ENCODE results near the gene MPPE1. TPM values are rescaled to one million over a fixed set of nuclear protein-coding genes. Genes with fewer than 3 reads are reported as not detected.
"Not testable (repeated sequence)": the region's sequence is repeated elsewhere in the genome, so short reads cannot be mapped to it uniquely, and the experiment has no call there.

MPPE1 gene
- total and polyA plus RNA-seq, 2 experiments from 2014 or later: 45.5 to 59.3 TPM

DNA sequence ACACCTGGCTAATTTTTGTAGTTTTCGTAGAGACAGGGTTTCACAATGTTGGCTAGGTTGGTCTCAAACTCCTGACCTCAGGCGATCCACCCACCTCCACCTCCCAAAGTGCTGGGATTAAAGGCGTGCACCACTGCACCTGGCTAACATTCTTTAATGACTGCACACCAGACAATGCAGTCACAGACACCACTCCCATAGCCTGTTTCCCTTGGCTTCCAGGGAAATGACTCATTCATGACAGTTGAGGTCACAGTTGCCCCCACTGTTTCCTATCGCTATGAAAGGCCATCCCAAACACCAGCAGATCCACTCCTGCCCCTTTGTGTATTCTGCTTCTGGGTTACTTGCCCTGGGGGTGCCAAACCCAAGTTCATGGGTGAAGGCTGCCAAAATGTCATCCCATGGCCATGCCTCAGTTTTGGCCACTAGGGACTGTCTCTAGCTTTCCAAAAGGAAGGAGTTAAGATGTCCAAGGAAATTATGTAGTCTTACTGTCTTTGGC, 48.2 kb downstream of the MPPE1 start:
- Histone ChIP-seq H3K4me1 (ENCODE audit: insufficient read depth) (peaks cover 13% of the 10 kb centered on the region), H3K4me2 (no peak overlapping the region), H2AFZ (no peak overlapping the region), H3K79me2 (no peaks in the 10 kb centered on the region), H3K9me3 (ENCODE audit: low read depth) (no peaks in the 10 kb centered on the region), H3K27ac (peak overlapping the region; percentile 87), H4K20me1 (ENCODE audit: insufficient read depth, poor library complexity, severe bottlenecking) (no peaks in the 10 kb centered on the region), H3K27me3 (no peaks in the 10 kb centered on the region), H3K9me2 (replicated peaks; ENCODE audit: insufficient read depth) (no peaks in the 10 kb centered on the region), H3K36me3 (replicated peaks; ENCODE audit: insufficient read depth, low read depth) (no peaks in the 10 kb centered on the region), H3K4me3 (no peak overlapping the region)
- no peak for TF ChIP-seq EZH2 (IDR thresholded peaks at IDR 0.05; ENCODE audit: borderline replicate concordance)
- TF ChIP-seq, protein P1, sequence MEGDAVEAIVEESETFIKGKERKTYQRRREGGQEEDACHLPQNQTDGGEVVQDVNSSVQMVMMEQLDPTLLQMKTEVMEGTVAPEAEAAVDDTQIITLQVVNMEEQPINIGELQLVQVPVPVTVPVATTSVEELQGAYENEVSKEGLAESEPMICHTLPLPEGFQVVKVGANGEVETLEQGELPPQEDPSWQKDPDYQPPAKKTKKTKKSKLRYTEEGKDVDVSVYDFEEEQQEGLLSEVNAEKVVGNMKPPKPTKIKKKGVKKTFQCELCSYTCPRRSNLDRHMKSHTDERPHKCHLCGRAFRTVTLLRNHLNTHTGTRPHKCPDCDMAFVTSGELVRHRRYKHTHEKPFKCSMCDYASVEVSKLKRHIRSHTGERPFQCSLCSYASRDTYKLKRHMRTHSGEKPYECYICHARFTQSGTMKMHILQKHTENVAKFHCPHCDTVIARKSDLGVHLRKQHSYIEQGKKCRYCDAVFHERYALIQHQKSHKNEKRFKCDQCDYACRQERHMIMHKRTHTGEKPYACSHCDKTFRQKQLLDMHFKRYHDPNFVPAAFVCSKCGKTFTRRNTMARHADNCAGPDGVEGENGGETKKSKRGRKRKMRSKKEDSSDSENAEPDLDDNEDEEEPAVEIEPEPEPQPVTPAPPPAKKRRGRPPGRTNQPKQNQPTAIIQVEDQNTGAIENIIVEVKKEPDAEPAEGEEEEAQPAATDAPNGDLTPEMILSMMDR (IDR thresholded peaks at IDR 0.05; ENCODE audit: poor library complexity): peak; percentile 10
- WGBS (ENCODE audit: low lambda C conversion rate, missing lambda C conversion rate): 60% methylated on average over 4 of the region's 4 CpGs
- DNase-seq (ENCODE audit: low spot score): peak; percentile 63

- H3K4me1 ChIP-seq (ENCODE audit: insufficient read depth): peaks cover 13% of the 10 kb centered on the region
- WGBS (ENCODE audit: low lambda C conversion rate, missing lambda C conversion rate): 98% methylated on average over 7 of the region's 7 CpGs
These were observed 48.8 kb downstream of the MPPE1 start for GRCh38 chr18:11859282-11859830.

DNA sequence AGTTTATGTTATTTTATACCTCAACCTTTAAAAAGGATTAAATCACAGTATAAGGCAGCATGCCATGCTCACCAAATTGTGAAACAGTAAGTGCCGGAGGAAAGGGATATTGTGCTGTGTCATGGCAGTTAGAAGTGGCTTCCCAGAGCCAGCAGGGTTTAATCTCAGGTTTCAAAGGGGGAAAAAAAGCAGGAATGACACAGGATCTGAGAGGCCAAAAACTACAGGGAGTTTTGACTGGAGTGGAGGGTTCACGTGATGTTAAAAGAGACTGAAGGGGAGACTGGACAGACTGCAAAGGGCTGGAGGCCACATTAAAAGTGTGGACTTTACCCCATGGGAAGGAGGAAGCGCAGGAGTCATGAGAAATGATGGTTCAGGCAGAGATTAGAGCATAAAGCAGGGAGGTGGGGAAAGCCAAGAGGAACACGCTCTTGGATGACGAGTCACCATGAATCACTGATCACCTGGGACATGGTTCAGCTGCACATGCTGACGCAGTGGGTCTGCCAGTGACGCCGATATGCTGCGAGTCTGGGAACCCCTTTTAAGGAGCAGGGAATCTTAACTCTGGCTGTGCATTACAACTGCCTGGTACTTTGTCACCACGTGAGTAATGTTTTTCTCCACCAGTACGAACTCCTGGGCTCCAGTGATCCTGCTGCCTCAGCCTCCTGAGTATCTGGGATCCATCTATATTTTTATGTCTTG, 50.8 kb downstream of the MPPE1 start:
- WGBS (ENCODE audit: low lambda C conversion rate, missing lambda C conversion rate): 19% methylated on average over 11 of the region's 11 CpGs
- H2AFZ ChIP-seq: no peak overlapping the region
- peak overlapping the region; percentile 61 for H3K4me2 ChIP-seq
- H3K27ac ChIP-seq: peak overlapping the region; percentile 80
- H3K27me3 ChIP-seq: no peaks in the 10 kb centered on the region
- no peaks in the 10 kb centered on the region for H3K36me3 ChIP-seq (replicated peaks; ENCODE audit: insufficient read depth, low read depth)
- H3K4me1 ChIP-seq (ENCODE audit: insufficient read depth): peaks cover 12% of the 10 kb centered on the region
- no peak overlapping the region for H3K4me3 ChIP-seq
- DNase-seq (ENCODE audit: low spot score): peak; percentile 92
- peaks cover 11% of the 10 kb centered on the region for H4K20me1 ChIP-seq (ENCODE audit: insufficient read depth, poor library complexity, severe bottlenecking)
- TF ChIP-seq EZH2 (IDR thresholded peaks at IDR 0.05; ENCODE audit: borderline replicate concordance) (no peak), EZH2phosphoT487 (IDR thresholded peaks at IDR 0.05; ENCODE audit: low read depth, severe bottlenecking, unreplicated experiment) (no peak)
- TF ChIP-seq, protein P1 (IDR thresholded peaks at IDR 0.05; ENCODE audit: poor library complexity): no peak
- H3K9me2 ChIP-seq (replicated peaks; ENCODE audit: insufficient read depth): no peaks in the 10 kb centered on the region
- no peaks in the 10 kb centered on the region for H3K9me3 ChIP-seq (ENCODE audit: low read depth)
- H3K79me2 ChIP-seq: peaks cover 24% of the 10 kb centered on the region

More at GRCh38 chr18:11859282-11859830, 48.8 kb downstream of the MPPE1 start:
- TF ChIP-seq, protein P1 (IDR thresholded peaks at IDR 0.05; ENCODE audit: poor library complexity): no peak
- TF ChIP-seq EZH2phosphoT487 (IDR thresholded peaks at IDR 0.05; ENCODE audit: low read depth, severe bottlenecking, unreplicated experiment): no peak
- no peak for TF ChIP-seq EZH2 (IDR thresholded peaks at IDR 0.05; ENCODE audit: borderline replicate concordance)
- Histone ChIP-seq H3K4me2 (no peak overlapping the region), H4K20me1 (ENCODE audit: insufficient read depth, poor library complexity, severe bottlenecking) (no peaks in the 10 kb centered on the region), H3K27me3 (no peaks in the 10 kb centered on the region), H3K36me3 (replicated peaks; ENCODE audit: insufficient read depth, low read depth) (no peaks in the 10 kb centered on the region), H3K9me2 (replicated peaks; ENCODE audit: insufficient read depth) (no peaks in the 10 kb centered on the region), H3K9me3 (ENCODE audit: low read depth) (no peaks in the 10 kb centered on the region), H2AFZ (no peak overlapping the region), H3K27ac (peak overlapping the region; percentile 69), H3K79me2 (peaks cover 4% of the 10 kb centered on the region), H3K4me3 (no peak overlapping the region)
- no peak for DNase-seq (ENCODE audit: low spot score)

GRCh38 chr18:11854554-11854953, 53.6 kb downstream of the MPPE1 start:
- peaks cover 34% of the 10 kb centered on the region for H3K79me2 ChIP-seq
- H3K4me3 ChIP-seq; DNase-seq (ENCODE audit: low spot score); H3K9me2 ChIP-seq (replicated peaks; ENCODE audit: insufficient read depth); H3K36me3 ChIP-seq (replicated peaks; ENCODE audit: insufficient read depth, low read depth); H2AFZ ChIP-seq; H3K4me1 ChIP-seq (ENCODE audit: insufficient read depth); H3K9me3 ChIP-seq (ENCODE audit: low read depth); H3K4me2 ChIP-seq; H3K27me3 ChIP-seq: not testable (repeated sequence)
- 97% methylated on average over 6 of the region's 6 CpGs for WGBS (ENCODE audit: low lambda C conversion rate, missing lambda C conversion rate)
- peaks cover 11% of the 10 kb centered on the region for H4K20me1 ChIP-seq (ENCODE audit: insufficient read depth, poor library complexity, severe bottlenecking)
- H3K27ac ChIP-seq: peak overlapping the region; percentile 80

Data from hepatocyte (in vitro differentiated cells).